IMR-90 (cell line): ENCODE data around the gene CWC27. TPM values are rescaled to one million over a fixed set of nuclear protein-coding genes. Genes with fewer than 3 reads are reported as not detected.

Experiments used
- ATAC-seq: fragments of 200-7000 bp; cut with Tn5 transposase; 2 replicates; pipeline ENCODE4 v1.9.1; 2020; ENCODE audit warnings: low read depth, mild to moderate bottlenecking, moderate library complexity
- BruUV-seq: library from RNA; stranded (reverse); fragments of 400-500 nt; replicated peaks from 2 replicates; lab custom pipeline; 2021; lab: Mats Ljungman, UMichigan
- CTCF ChIA-PET: fragments of 300-600 bp; formaldehyde crosslinking; extraction: SDS; loops from one replicate; lab custom pipeline; 2021; ENCODE audit warnings: antibody characterized with exemption; lab: Yijun Ruan, JAX
- POLR2A ChIA-PET: fragments of 300-600 bp; sonication (Branson Sonifier 250); formaldehyde crosslinking; loops from one replicate; lab custom pipeline; 2022; ENCODE audit warnings: antibody characterized with exemption; ENCODE audit not compliant: unreplicated experiment; lab: Charles Lee
- DNase-seq: peaks from one replicate; pipeline ENCODE4 v3.0.0; 2013
- H2AFZ ChIP-seq: replicated peaks from 2 replicates; pipeline ENCODE3; 2013; ENCODE audit warnings: low read length, mild to moderate bottlenecking; ENCODE audit not compliant: poor library complexity
- H2AK5ac ChIP-seq: 2 replicates; pipeline ENCODE4 v1.6.1; 2013; ENCODE audit warnings: low read depth, low read length, inconsistent platforms
- H2AK9ac ChIP-seq: replicated peaks from 2 replicates; pipeline ENCODE3; 2013; ENCODE audit warnings: mild to moderate bottlenecking, low read depth, low read length, moderate library complexity; ENCODE audit not compliant: poor library complexity
- H2BK120ac ChIP-seq: 2 replicates; pipeline ENCODE4 v1.6.1; 2013; ENCODE audit warnings: low read depth, low read length, inconsistent platforms
- H2BK15ac ChIP-seq: 3 replicates; pipeline ENCODE4 v1.6.1; 2013; ENCODE audit warnings: low read depth, low read length, inconsistent platforms
- H2BK20ac ChIP-seq: 2 replicates; pipeline ENCODE4 v1.6.1; 2013; ENCODE audit warnings: low read depth, mild to moderate bottlenecking, inconsistent platforms, low read length, moderate library complexity
- H2BK5ac ChIP-seq: 2 replicates; pipeline ENCODE4 v1.6.1; 2013; ENCODE audit warnings: mild to moderate bottlenecking, low read depth, low read length, inconsistent platforms; ENCODE audit not compliant: poor library complexity, severe bottlenecking
- H3K14ac ChIP-seq: replicated peaks from 2 replicates; pipeline ENCODE4 v1.6.1; 2013; ENCODE audit warnings: low read depth, low read length, inconsistent platforms
- H3K18ac ChIP-seq: 2 replicates; pipeline ENCODE4 v1.6.1; 2013; ENCODE audit warnings: low read depth, low read length, control low read depth
- H3K23ac ChIP-seq: 2 replicates; pipeline ENCODE4 v1.6.1; 2013; ENCODE audit warnings: low read depth, low read length, inconsistent platforms
- H3K27ac ChIP-seq: 2 replicates; pipeline ENCODE4 v1.5.1; 2013; ENCODE audit warnings: mild to moderate bottlenecking, control low read depth, low read length; ENCODE audit not compliant: insufficient read depth
- H3K27me3 ChIP-seq: 2 replicates; pipeline ENCODE4 v1.6.1; 2013; ENCODE audit warnings: low read length; ENCODE audit not compliant: control insufficient read depth, insufficient read depth
- H3K36me3 ChIP-seq: 2 replicates; pipeline ENCODE4 v1.6.1; 2013; ENCODE audit warnings: low read length, mixed read lengths; ENCODE audit not compliant: control insufficient read depth, insufficient read depth
- H3K4ac ChIP-seq: 2 replicates; pipeline ENCODE4 v1.6.1; 2013; ENCODE audit warnings: low read depth, low read length, inconsistent platforms
- H3K4me1 ChIP-seq: 2 replicates; pipeline ENCODE4 v1.6.1; 2013; ENCODE audit warnings: low read length, mixed read lengths; ENCODE audit not compliant: control insufficient read depth, insufficient read depth
- H3K4me2 ChIP-seq: 2 replicates; pipeline ENCODE4 v1.6.1; 2013; ENCODE audit warnings: low read depth, mild to moderate bottlenecking, control low read depth, low read length, moderate library complexity
- H3K4me3 ChIP-seq: 2 replicates; pipeline ENCODE4 v1.5.1; 2013; ENCODE audit warnings: low read depth, mild to moderate bottlenecking, control low read depth, low read length, moderate library complexity; ENCODE audit not compliant: insufficient read depth
- H3K56ac ChIP-seq: 2 replicates; pipeline ENCODE4 v1.6.1; 2013; ENCODE audit warnings: low read length, inconsistent platforms; ENCODE audit not compliant: insufficient read depth; ENCODE audit errors: extremely low read depth
- H3K79me1 ChIP-seq, 2 experiments: 2 replicates each; pipeline ENCODE4 v1.6.1; 2013; ENCODE audit warnings: low read length in 2 of 2, inconsistent platforms in 1 of 2, low read depth in 1 of 2
- H3K9ac ChIP-seq: 2 replicates; pipeline ENCODE4 v1.6.1; 2013; ENCODE audit warnings: low read depth, low read length, control low read depth
- H3K9me1 ChIP-seq: 2 replicates; pipeline ENCODE4 v1.6.1; 2013; ENCODE audit warnings: low read length, inconsistent platforms; ENCODE audit not compliant: insufficient read depth
- H3K9me3 ChIP-seq: 2 replicates; pipeline ENCODE4 v1.6.1; 2013; ENCODE audit warnings: low read length; ENCODE audit not compliant: control insufficient read depth, insufficient read depth
- H4K20me1 ChIP-seq: 2 replicates; pipeline ENCODE4 v1.6.1; 2013; ENCODE audit warnings: low read length, inconsistent platforms; ENCODE audit not compliant: insufficient read depth
- H4K5ac ChIP-seq: 2 replicates; pipeline ENCODE4 v1.6.1; 2013; ENCODE audit warnings: mild to moderate bottlenecking, low read depth, low read length, control low read depth
- H4K8ac ChIP-seq, 2 experiments: 2 replicates each; pipeline ENCODE4 v1.6.1; 2013; ENCODE audit warnings: low read depth in 2 of 2, low read length in 2 of 2, control low read depth in 1 of 2, inconsistent platforms in 1 of 2
- H4K91ac ChIP-seq: 2 replicates; pipeline ENCODE4 v1.6.1; 2013; ENCODE audit warnings: low read depth, low read length, inconsistent platforms; ENCODE audit not compliant: insufficient read depth
- MAFK ChIP-seq: IDR thresholded peaks from 2 replicates; pipeline ENCODE4 v1.6.1; 2012; ENCODE audit warnings: low read depth, low read length, improper control_type of control experiment
- MXI1 ChIP-seq: IDR thresholded peaks from 2 replicates; pipeline ENCODE4 v1.6.1; 2012; ENCODE audit warnings: low read depth, mild to moderate bottlenecking, low read length, moderate library complexity, borderline replicate concordance
- POLR2A ChIP-seq: IDR thresholded peaks from 2 replicates; pipeline ENCODE4 v1.6.1; 2012; ENCODE audit warnings: mild to moderate bottlenecking, low read depth, low read length
- RFX5 ChIP-seq: IDR thresholded peaks from 2 replicates; pipeline ENCODE4 v1.8.0; 2012; ENCODE audit warnings: low read depth, mild to moderate bottlenecking, low read length, moderate library complexity
- whole genome bisulfite sequencing, 2 experiments: methylation state at CpG; one replicate each; pipeline versions ENCODE4 v1.1.5 to v1.1.7; 2013; ENCODE audit warnings: missing lambda C conversion rate in 2 of 2; ENCODE audit not compliant: insufficient read length in 1 of 2; ENCODE audit errors: extremely low coverage in 2 of 2; 5-methylcytosine and 5-hydroxymethylcytosine counted together
- dilution Hi-C: fragments of 300-500 bp; cut with HindIII; formaldehyde crosslinking; loops from one replicate; pipeline ENCODE4 v1.14.3; 2018; ENCODE audit warnings: low sequenced_read_pairs; ENCODE audit not compliant: unreplicated experiment
- in situ Hi-C: fragments of 300-500 bp; cut with MboI; formaldehyde crosslinking; loops from 3 replicates; pipeline ENCODE4 v1.14.3; 2019; ENCODE audit warnings: low sequenced_read_pairs, inconsistent platforms, mixed read lengths
- intact Hi-C: fragments of 100-400 bp; cut with micrococcal nuclease; formaldehyde crosslinking; loops from 2 replicates; pipeline ENCODE4 v1.10.0; 2022
- polyA plus RNA-seq, 3 experiments: library from polyadenylated mRNA; depleted of rRNA; stranded (reverse); fragments of >200 nt; gene quantifications; 2 replicates each; pipeline ENCODE4 v1.2.3, GENCODE V29; 2012; ENCODE audit warnings: low replicate concordance in 1 of 3
- total RNA-seq: library from RNA; depleted of rRNA; stranded (reverse); fragments of >200 nt; gene quantifications from 2 replicates; pipeline ENCODE4 v1.2.3, GENCODE V29; 2012
- TF ChIP-seq, protein P1 (sequence below): conservative IDR thresholded peaks from 2 replicates; pipeline ENCODE4 v1.5.1; 2012; ENCODE audit warnings: mild to moderate bottlenecking, low read depth, low read length, improper control_type of control experiment

Gene CWC27
- total and polyA plus RNA-seq, 2 of the 4 experiments (the other 2 are of a cell fraction), result 13.3 to 17.1 TPM

GRCh38 chr5:64744914-64745313 lies 23.8 kb upstream of the CWC27 start:
- H3K4ac ChIP-seq, result no peak overlapping the region
- H3K27ac ChIP-seq, result no peak overlapping the region
- no TSS peak for BruUV-seq
- no peak overlapping the region for H3K4me3 ChIP-seq
- H4K91ac ChIP-seq, result no peak overlapping the region
- H3K79me1 ChIP-seq, result peaks cover 18 to 27% of the 10 kb centered on the region in 2 experiments
- H3K9me3 ChIP-seq, result no peaks in the 10 kb centered on the region
- no peak overlapping the region for H2AK9ac ChIP-seq
- no peak overlapping the region for H3K9ac ChIP-seq
- H2BK5ac ChIP-seq, result no peak overlapping the region
- H3K36me3 ChIP-seq, result peaks cover 5% of the 10 kb centered on the region
- H3K4me1 ChIP-seq, result no peaks in the 10 kb centered on the region
- H3K56ac ChIP-seq, result no peak overlapping the region
- H3K23ac ChIP-seq, result no peak overlapping the region
- in situ Hi-C loops (no loop called here), intact Hi-C loops (no loop called here), dilution Hi-C loops (no loop called here)
- H4K20me1 ChIP-seq, result no peaks in the 10 kb centered on the region
- no peak overlapping the region for H2BK20ac ChIP-seq
- H4K8ac ChIP-seq, result no peak overlapping the region
- DNase-seq (no peak), ATAC-seq (no peak)
- no CpG with 5 or more reads among the region's 1 CpG for WGBS, 2 experiments
- POLR2A ChIA-PET, result no interaction called here
- peaks cover 3% of the 10 kb centered on the region for H3K9me1 ChIP-seq
- H2AFZ ChIP-seq, result no peak overlapping the region
- H4K5ac ChIP-seq, result no peak overlapping the region
- no peak overlapping the region for H2BK15ac ChIP-seq
- no peak for TF ChIP-seq RFX5
- TF ChIP-seq, protein P1, sequence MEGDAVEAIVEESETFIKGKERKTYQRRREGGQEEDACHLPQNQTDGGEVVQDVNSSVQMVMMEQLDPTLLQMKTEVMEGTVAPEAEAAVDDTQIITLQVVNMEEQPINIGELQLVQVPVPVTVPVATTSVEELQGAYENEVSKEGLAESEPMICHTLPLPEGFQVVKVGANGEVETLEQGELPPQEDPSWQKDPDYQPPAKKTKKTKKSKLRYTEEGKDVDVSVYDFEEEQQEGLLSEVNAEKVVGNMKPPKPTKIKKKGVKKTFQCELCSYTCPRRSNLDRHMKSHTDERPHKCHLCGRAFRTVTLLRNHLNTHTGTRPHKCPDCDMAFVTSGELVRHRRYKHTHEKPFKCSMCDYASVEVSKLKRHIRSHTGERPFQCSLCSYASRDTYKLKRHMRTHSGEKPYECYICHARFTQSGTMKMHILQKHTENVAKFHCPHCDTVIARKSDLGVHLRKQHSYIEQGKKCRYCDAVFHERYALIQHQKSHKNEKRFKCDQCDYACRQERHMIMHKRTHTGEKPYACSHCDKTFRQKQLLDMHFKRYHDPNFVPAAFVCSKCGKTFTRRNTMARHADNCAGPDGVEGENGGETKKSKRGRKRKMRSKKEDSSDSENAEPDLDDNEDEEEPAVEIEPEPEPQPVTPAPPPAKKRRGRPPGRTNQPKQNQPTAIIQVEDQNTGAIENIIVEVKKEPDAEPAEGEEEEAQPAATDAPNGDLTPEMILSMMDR, result no peak
- TF ChIP-seq MXI1, result no peak
- TF ChIP-seq POLR2A, result no peak
- no peak for TF ChIP-seq MAFK
- H3K14ac ChIP-seq, result no peak overlapping the region
- no peak overlapping the region for H3K18ac ChIP-seq
- H3K27me3 ChIP-seq, result no peaks in the 10 kb centered on the region
- H2AK5ac ChIP-seq, result no peak overlapping the region
- H3K4me2 ChIP-seq, result no peak overlapping the region
- CTCF ChIA-PET, result no interaction called here
- no peak overlapping the region for H2BK120ac ChIP-seq
